ENCODE measurements around the gene DCC. TPM values are rescaled to one million over a fixed set of nuclear protein-coding genes. Genes with fewer than 3 reads are reported as not detected.

DCC gene
- total and polyA plus RNA-seq, 2 donors (not counting 1 experiment from before 2014, with no cell fraction given), result 0.14 TPM; not detected in 1

- H3K36me3 ChIP-seq (ENCODE audit: control insufficient read depth, insufficient read depth, low read length), result no peaks in the 10 kb centered on the region
- no peaks in the 10 kb centered on the region for H4K20me1 ChIP-seq (ENCODE audit: control insufficient read depth, extremely low read depth, insufficient read depth, low read length)
- no peak for DNase-seq (ENCODE audit: low read depth in 2 of 2)
- H3K9me3 ChIP-seq (ENCODE audit: control insufficient read depth, insufficient read depth, low read depth, low read length), result no peaks in the 10 kb centered on the region
- H3K79me2 ChIP-seq (ENCODE audit: control insufficient read depth, insufficient read depth, low read length), result no peaks in the 10 kb centered on the region
- no peak overlapping the region for H3K4me3 ChIP-seq (replicated peaks in 1 of 4; ENCODE audit: control extremely low read depth in 1 of 4, insufficient read depth in 1 of 4, low read depth in 3 of 4, low read length in 4 of 4)
- TF ChIP-seq EZH2 (IDR thresholded peaks at IDR 0.05; ENCODE audit: low read length, missing control alignments), result no peak
- TF ChIP-seq, protein P1, sequence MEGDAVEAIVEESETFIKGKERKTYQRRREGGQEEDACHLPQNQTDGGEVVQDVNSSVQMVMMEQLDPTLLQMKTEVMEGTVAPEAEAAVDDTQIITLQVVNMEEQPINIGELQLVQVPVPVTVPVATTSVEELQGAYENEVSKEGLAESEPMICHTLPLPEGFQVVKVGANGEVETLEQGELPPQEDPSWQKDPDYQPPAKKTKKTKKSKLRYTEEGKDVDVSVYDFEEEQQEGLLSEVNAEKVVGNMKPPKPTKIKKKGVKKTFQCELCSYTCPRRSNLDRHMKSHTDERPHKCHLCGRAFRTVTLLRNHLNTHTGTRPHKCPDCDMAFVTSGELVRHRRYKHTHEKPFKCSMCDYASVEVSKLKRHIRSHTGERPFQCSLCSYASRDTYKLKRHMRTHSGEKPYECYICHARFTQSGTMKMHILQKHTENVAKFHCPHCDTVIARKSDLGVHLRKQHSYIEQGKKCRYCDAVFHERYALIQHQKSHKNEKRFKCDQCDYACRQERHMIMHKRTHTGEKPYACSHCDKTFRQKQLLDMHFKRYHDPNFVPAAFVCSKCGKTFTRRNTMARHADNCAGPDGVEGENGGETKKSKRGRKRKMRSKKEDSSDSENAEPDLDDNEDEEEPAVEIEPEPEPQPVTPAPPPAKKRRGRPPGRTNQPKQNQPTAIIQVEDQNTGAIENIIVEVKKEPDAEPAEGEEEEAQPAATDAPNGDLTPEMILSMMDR (conservative IDR thresholded peaks at IDR 0.05 in 1 of 2, IDR thresholded peaks at IDR 0.05 in 1 of 2; ENCODE audit: low read depth in 1 of 2, low read length in 2 of 2), result no peak
- H3K4me2 ChIP-seq (ENCODE audit: extremely low read depth, insufficient read depth, low read length), result no peak overlapping the region
- H3K4me1 ChIP-seq (ENCODE audit: control insufficient read depth, extremely low read depth, insufficient read depth, low read length), result no peaks in the 10 kb centered on the region
- no peaks in the 10 kb centered on the region for H3K27me3 ChIP-seq (ENCODE audit: control insufficient read depth, insufficient read depth, low read length)
- no peak overlapping the region for H3K27ac ChIP-seq (ENCODE audit: insufficient read depth, low read length)
- H2AFZ ChIP-seq (ENCODE audit: low read length), result no peak overlapping the region
- no peak overlapping the region for H3K9ac ChIP-seq (ENCODE audit: insufficient read depth, low read length)
These were observed 345.3 kb downstream of the DCC start for GRCh38 chr18:52685316-52685715.

DNA sequence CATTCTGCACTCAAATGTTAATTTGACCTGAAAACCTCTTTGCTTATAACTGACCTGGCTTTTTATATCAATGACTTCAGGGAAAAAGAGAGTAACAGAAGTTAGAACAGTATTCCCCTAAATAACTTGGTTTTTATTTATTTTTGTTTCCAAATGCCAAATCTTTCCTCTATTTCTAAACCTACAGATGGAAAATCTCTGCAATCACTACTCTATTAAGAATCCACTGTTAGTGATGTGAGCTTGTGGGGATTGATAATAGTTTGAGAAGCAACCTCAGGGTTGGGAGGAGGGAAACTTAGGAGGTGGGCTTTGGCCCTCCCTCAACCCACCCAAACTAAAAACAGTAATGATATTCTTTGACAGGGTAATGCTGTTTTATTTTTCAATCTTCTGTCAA is 351.8 kb downstream of the DCC start:
- no peaks in the 10 kb centered on the region for H3K79me2 ChIP-seq (ENCODE audit: control insufficient read depth, insufficient read depth, low read length)
- H4K20me1 ChIP-seq (ENCODE audit: control insufficient read depth, extremely low read depth, insufficient read depth, low read length), result no peaks in the 10 kb centered on the region
- no peak for TF ChIP-seq EZH2 (IDR thresholded peaks at IDR 0.05; ENCODE audit: low read length, missing control alignments)
- TF ChIP-seq, protein P1 (conservative IDR thresholded peaks at IDR 0.05 in 1 of 2, IDR thresholded peaks at IDR 0.05 in 1 of 2; ENCODE audit: low read depth in 1 of 2, low read length in 2 of 2), result no peak
- no peak overlapping the region for H3K4me3 ChIP-seq (replicated peaks in 1 of 4; ENCODE audit: control extremely low read depth in 1 of 4, insufficient read depth in 1 of 4, low read depth in 3 of 4, low read length in 4 of 4)
- no peak for DNase-seq (ENCODE audit: low read depth in 2 of 2)
- H3K4me1 ChIP-seq (ENCODE audit: control insufficient read depth, extremely low read depth, insufficient read depth, low read length), result no peaks in the 10 kb centered on the region
- H2AFZ ChIP-seq (ENCODE audit: low read length), result no peak overlapping the region
- H3K27me3 ChIP-seq (ENCODE audit: control insufficient read depth, insufficient read depth, low read length), result no peaks in the 10 kb centered on the region
- no peaks in the 10 kb centered on the region for H3K9me3 ChIP-seq (ENCODE audit: control insufficient read depth, insufficient read depth, low read depth, low read length)
- no peak overlapping the region for H3K27ac ChIP-seq (ENCODE audit: insufficient read depth, low read length)
- no peak overlapping the region for H3K9ac ChIP-seq (ENCODE audit: insufficient read depth, low read length)
- H3K36me3 ChIP-seq (ENCODE audit: control insufficient read depth, insufficient read depth, low read length), result no peaks in the 10 kb centered on the region
- H3K4me2 ChIP-seq (ENCODE audit: extremely low read depth, insufficient read depth, low read length), result no peak overlapping the region

DNA sequence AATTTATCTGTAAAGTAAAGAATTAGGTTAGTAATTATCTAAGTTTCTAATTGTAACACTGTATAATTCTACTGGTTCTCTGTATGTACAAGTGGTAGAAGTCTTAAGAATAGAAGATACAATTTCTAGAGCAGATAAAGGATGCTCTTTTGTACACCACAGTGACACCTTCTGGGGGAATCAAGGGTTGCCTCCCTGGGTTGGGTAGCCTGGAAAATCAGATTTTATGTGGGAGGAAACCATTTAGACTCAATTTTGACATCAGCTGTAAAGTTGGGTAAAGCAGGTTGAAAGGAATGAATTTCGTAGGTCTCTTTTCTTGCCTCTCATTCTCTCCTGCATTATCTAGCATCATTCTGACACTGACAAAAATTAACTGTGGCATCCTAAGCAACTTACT is 354.8 kb downstream of the DCC start:
- Histone ChIP-seq H3K9me3 (ENCODE audit: control insufficient read depth, insufficient read depth, low read depth, low read length) (no peaks in the 10 kb centered on the region), H3K4me2 (ENCODE audit: extremely low read depth, insufficient read depth, low read length) (no peak overlapping the region), H2AFZ (ENCODE audit: low read length) (no peak overlapping the region), H3K36me3 (ENCODE audit: control insufficient read depth, insufficient read depth, low read length) (no peaks in the 10 kb centered on the region), H4K20me1 (ENCODE audit: control insufficient read depth, extremely low read depth, insufficient read depth, low read length) (no peaks in the 10 kb centered on the region), H3K79me2 (ENCODE audit: control insufficient read depth, insufficient read depth, low read length) (no peaks in the 10 kb centered on the region), H3K4me1 (ENCODE audit: control insufficient read depth, extremely low read depth, insufficient read depth, low read length) (no peaks in the 10 kb centered on the region), H3K4me3 (replicated peaks in 1 of 4; ENCODE audit: control extremely low read depth in 1 of 4, insufficient read depth in 1 of 4, low read depth in 3 of 4, low read length in 4 of 4) (no peak overlapping the region), H3K9ac (ENCODE audit: insufficient read depth, low read length) (no peak overlapping the region), H3K27me3 (ENCODE audit: control insufficient read depth, insufficient read depth, low read length) (no peaks in the 10 kb centered on the region), H3K27ac (ENCODE audit: insufficient read depth, low read length) (no peak overlapping the region)
- TF ChIP-seq EZH2 (IDR thresholded peaks at IDR 0.05; ENCODE audit: low read length, missing control alignments), result no peak
- TF ChIP-seq, protein P1 (conservative IDR thresholded peaks at IDR 0.05 in 1 of 2, IDR thresholded peaks at IDR 0.05 in 1 of 2; ENCODE audit: low read depth in 1 of 2, low read length in 2 of 2), result peak in 1 of 2 donors; percentile 42
- DNase-seq (ENCODE audit: low read depth in 2 of 2), result peak; percentile 2 to 4

Data from fibroblast of lung (primary cell).